ENCODE measurements around the gene MYO18A.

The MYO18A gene

DNA sequence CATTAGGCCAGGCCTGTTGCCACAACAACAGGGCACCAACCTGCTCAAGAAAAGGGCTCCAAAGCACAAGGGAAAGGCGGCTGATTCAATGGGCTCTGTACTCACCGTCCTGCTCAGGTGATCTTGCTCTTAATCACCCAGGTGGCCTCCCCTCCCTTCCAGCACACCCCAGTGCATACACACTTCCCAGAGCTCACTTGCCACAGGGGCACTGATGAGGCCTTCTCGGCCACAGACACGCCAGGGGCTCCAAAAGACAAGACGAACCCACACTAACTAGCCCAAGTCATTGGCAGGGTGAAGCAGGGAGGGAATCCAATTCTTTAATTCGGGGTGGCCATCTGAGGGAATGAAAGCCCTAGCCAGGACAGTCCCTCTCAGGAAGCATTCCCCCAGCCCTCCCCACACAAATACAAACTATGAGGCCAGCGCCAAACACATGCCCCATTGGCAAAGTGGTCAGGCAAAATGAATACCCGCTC, 1.4 kb downstream of the MYO18A start:
- Histone ChIP-seq H3K9me3 (ENCODE audit: control insufficient read depth, insufficient read depth, low read depth, low read length) (no peaks in the 10 kb centered on the region), H3K4me1 (ENCODE audit: control insufficient read depth, insufficient read depth, low read length) (peaks cover 3% of the 10 kb centered on the region; the same call in 1 of the 2 replicates), H3K27ac (ENCODE audit: extremely low read depth, low read depth, low read length) (no peak overlapping the region), H3K36me3 (ENCODE audit: control insufficient read depth in 2 of 2, insufficient read depth in 1 of 2, low read length in 2 of 2) (no peaks in the 10 kb centered on the region; a peak in 1 of 3 replicates), H3K4me3 (ENCODE audit: low read depth, low read length) (no peak overlapping the region)
- CTCF ChIA-PET, result interaction anchor here (0.6 to 9.3 kb wide), 9 partner anchors 13 to 1088 kb away, joined by 3 to 175 read pairs (median 6); partner anchors contain the start of gene DHRS13
- TF ChIP-seq, protein P1, sequence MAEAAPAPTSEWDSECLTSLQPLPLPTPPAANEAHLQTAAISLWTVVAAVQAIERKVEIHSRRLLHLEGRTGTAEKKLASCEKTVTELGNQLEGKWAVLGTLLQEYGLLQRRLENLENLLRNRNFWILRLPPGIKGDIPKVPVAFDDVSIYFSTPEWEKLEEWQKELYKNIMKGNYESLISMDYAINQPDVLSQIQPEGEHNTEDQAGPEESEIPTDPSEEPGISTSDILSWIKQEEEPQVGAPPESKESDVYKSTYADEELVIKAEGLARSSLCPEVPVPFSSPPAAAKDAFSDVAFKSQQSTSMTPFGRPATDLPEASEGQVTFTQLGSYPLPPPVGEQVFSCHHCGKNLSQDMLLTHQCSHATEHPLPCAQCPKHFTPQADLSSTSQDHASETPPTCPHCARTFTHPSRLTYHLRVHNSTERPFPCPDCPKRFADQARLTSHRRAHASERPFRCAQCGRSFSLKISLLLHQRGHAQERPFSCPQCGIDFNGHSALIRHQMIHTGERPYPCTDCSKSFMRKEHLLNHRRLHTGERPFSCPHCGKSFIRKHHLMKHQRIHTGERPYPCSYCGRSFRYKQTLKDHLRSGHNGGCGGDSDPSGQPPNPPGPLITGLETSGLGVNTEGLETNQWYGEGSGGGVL (tag by site-specific recombination; IDR thresholded peaks at IDR 0.05), result no peak
- 0 out of 2 replicates have a peak, but pooled peaks have one; percentile 28 for TF ChIP-seq ZBTB8A (tag by site-specific recombination; IDR thresholded peaks at IDR 0.05)
- POLR2A ChIA-PET, result interaction anchor here (0.6 to 6.1 kb wide), 9 partner anchors 13 to 1628 kb away, joined by 3 to 60 read pairs (median 4); partner anchors contain the start of gene NUFIP2

DNA sequence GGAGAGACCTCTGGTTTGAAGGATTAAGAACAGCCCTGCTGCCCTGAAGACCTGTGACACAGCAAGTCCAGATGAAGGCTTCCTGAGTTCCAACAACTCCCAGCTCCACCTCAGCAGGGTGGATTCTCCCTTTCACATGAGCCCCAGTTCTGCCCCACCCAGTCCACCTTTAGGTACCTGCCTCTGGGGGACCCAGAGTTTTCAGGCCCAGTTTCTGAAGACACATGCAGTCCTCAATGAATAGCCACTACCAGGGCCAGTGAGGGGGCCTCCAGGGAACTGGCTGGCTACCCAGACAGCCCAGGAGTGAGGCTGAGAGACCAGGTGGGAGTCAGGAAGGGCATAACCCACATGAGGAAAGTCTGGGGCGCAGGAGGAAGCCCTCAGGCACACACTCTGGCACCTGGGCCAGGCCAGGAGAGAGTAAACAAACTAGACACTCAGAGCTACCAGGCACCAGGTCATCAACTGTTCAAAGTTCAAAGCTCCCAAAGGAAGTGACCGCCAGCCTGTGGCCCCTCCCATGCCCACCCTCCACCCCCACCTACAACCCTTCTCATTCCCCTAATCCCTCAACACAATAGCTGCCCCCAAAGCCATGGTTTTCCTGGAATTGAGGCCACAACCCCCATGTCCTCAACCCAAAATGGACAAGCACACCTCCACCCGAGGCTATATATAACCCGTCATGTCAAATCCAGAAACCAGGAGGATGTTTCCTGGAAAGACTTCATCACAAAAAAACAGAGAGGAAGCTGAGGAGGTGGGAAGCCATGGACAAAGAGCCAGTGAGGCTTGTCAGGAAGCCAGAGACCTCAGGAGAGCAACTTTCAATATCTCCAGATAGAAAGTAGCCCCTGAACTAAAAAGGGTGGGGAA, 2.1 kb downstream of the MYO18A start:
- Histone ChIP-seq H3K4me1 (ENCODE audit: control insufficient read depth, insufficient read depth, low read length) (peaks cover 3% of the 10 kb centered on the region; the same call in 1 of the 2 replicates), H3K27ac (ENCODE audit: extremely low read depth, low read depth, low read length) (no peak overlapping the region), H3K4me3 (ENCODE audit: low read depth, low read length) (no peak overlapping the region), H3K36me3 (ENCODE audit: control insufficient read depth in 2 of 2, insufficient read depth in 1 of 2, low read length in 2 of 2) (no peaks in the 10 kb centered on the region; a peak in 1 of 3 replicates), H3K9me3 (ENCODE audit: control insufficient read depth, insufficient read depth, low read depth, low read length) (no peaks in the 10 kb centered on the region)
- no peak for TF ChIP-seq EGR2 (tag by site-specific recombination; IDR thresholded peaks at IDR 0.05; ENCODE audit: low read depth)
- no peak for TF ChIP-seq ZNF202 (tag by site-specific recombination; IDR thresholded peaks at IDR 0.05; ENCODE audit: borderline replicate concordance)
- no peak for TF ChIP-seq FEZF1 (tag by site-specific recombination; IDR thresholded peaks at IDR 0.05)
- POLR2A ChIA-PET, result interaction anchor here (2.3 to 6.1 kb wide), 3 partner anchors 30 to 414 kb away, joined by 5 to 60 read pairs (median 15); no protein-coding TSS in a partner anchor
- CTCF ChIA-PET, result interaction anchor here (0.6 to 9.3 kb wide), 10 partner anchors 13 to 1088 kb away, joined by 3 to 175 read pairs (median 6); no protein-coding TSS in a partner anchor

DNA sequence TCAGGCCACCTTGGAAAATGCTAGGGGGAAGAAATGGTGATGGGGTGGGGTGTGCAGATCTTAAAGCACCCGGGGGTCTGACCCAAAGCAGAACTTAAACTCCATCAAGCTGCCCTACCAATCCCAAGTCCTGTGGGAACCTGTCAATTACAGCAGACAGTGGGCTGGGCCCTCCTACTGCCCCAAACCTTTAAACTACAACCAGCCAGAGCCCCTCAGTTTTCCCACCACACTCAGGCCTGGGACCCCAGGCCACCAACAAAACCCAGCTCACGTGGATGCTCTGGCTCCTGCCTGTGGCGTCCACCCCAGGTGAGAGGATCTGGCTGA, 2.7 kb downstream of the MYO18A start:
- H3K27ac ChIP-seq (ENCODE audit: extremely low read depth, low read depth, low read length), result no peak overlapping the region
- H3K4me3 ChIP-seq (ENCODE audit: low read depth, low read length), result no peak overlapping the region
- POLR2A ChIA-PET, result interaction anchor here (1.0 to 6.1 kb wide), 6 partner anchors 18 to 115 kb away, joined by 3 to 60 read pairs (median 5); no protein-coding TSS in a partner anchor

DNA sequence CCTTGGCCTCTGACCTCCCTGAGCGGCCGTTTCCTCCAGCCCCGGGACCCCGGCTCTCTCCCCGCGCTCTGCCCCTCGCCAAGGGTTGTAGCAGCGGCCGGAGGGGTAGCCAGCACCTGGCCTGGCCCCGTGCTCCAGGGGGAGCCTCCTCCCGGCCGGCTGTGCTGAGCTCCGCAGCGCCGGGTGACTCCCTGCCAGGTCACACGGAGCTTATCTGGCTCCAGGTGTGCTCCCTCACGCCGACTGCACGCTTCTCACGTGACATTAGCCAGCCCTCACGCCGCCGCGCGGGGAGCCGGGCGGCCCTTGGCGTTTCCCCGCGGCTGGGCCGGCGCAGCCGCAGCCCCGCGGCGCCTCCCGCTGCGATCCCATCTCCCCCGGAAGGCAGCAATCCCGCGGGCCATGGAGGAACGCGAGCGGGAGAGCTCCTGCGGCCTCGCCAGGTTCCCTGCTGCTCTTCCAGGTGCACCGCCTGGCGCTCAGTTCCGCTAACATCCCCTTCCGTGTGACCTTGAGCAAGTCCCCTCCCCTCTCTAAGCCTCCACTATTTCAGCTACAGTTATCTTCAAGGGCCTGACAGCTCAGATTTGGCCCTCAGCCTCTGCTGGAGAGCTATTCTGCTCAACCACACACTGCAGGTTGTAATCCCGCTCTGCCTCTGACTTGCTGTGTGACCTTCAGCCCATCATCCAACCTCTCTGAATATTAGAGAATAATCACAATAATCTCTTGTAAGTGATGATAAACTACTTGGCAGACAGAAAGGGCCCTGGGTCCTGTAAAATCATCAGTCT, 3.4 kb downstream of the MYO18A start:
- peak overlapping the region; percentile 21; the same call in 1 of the 2 replicates for H3K27ac ChIP-seq (ENCODE audit: extremely low read depth, low read depth, low read length)
- no peaks in the 10 kb centered on the region for H3K9me3 ChIP-seq (ENCODE audit: control insufficient read depth, insufficient read depth, low read depth, low read length)
- H3K4me3 ChIP-seq (ENCODE audit: low read depth, low read length), result peak overlapping the region; percentile 47
- no peaks in the 10 kb centered on the region; a peak in 1 of 3 replicates for H3K36me3 ChIP-seq (ENCODE audit: control insufficient read depth in 2 of 2, insufficient read depth in 1 of 2, low read length in 2 of 2)
- ChIA-PET POLR2A (interaction anchor here (0.6 to 6.1 kb wide), 13 partner anchors 10 to 225 kb away, joined by 3 to 60 read pairs (median 4); partner anchors contain the start of gene NUFIP2), CTCF (interaction anchor here (0.7 to 9.3 kb wide), 12 partner anchors 10 to 415 kb away, joined by 3 to 175 read pairs (median 5); no protein-coding TSS in a partner anchor)
- peaks cover 3% of the 10 kb centered on the region; the same call in 1 of the 2 replicates for H3K4me1 ChIP-seq (ENCODE audit: control insufficient read depth, insufficient read depth, low read length)
- TF ChIP-seq, protein P2, sequence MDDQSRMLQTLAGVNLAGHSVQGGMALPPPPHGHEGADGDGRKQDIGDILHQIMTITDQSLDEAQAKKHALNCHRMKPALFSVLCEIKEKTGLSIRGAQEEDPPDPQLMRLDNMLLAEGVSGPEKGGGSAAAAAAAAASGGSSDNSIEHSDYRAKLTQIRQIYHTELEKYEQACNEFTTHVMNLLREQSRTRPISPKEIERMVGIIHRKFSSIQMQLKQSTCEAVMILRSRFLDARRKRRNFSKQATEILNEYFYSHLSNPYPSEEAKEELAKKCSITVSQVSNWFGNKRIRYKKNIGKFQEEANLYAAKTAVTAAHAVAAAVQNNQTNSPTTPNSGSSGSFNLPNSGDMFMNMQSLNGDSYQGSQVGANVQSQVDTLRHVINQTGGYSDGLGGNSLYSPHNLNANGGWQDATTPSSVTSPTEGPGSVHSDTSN (CRISPR knock-in tag; IDR thresholded peaks at IDR 0.05), result peak; percentile 35; the same call in 1 of the 2 replicates
- TF ChIP-seq ZNF138 (tag by site-specific recombination; IDR thresholded peaks at IDR 0.05; ENCODE audit: borderline replicate concordance), result no peak
- TF ChIP-seq ZNF394 (tag by site-specific recombination; IDR thresholded peaks at IDR 0.05; ENCODE audit: borderline replicate concordance), result no peak; the same call in 1 of the 2 replicates
- no peak for TF ChIP-seq OVOL3 (tag by site-specific recombination; IDR thresholded peaks at IDR 0.05)
- no peak for TF ChIP-seq ZNF785 (tag by site-specific recombination; IDR thresholded peaks at IDR 0.05)
- TF ChIP-seq ZNF830 (tag by site-specific recombination; IDR thresholded peaks at IDR 0.05; ENCODE audit: low read depth), result no peak
- no peak for TF ChIP-seq ZNF560 (tag by site-specific recombination; IDR thresholded peaks at IDR 0.05; ENCODE audit: borderline replicate concordance)
- TF ChIP-seq, protein P3, sequence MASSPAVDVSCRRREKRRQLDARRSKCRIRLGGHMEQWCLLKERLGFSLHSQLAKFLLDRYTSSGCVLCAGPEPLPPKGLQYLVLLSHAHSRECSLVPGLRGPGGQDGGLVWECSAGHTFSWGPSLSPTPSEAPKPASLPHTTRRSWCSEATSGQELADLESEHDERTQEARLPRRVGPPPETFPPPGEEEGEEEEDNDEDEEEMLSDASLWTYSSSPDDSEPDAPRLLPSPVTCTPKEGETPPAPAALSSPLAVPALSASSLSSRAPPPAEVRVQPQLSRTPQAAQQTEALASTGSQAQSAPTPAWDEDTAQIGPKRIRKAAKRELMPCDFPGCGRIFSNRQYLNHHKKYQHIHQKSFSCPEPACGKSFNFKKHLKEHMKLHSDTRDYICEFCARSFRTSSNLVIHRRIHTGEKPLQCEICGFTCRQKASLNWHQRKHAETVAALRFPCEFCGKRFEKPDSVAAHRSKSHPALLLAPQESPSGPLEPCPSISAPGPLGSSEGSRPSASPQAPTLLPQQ (tag by site-specific recombination; IDR thresholded peaks at IDR 0.05), result no peak
- TF ChIP-seq ZNF654 (tag by site-specific recombination; IDR thresholded peaks at IDR 0.05; ENCODE audit: low read depth), result no peak
- no peak for TF ChIP-seq ZNF558 (tag by site-specific recombination; IDR thresholded peaks at IDR 0.05)
- no peak for TF ChIP-seq ZNF121 (tag by site-specific recombination; IDR thresholded peaks at IDR 0.05)
- no peak for TF ChIP-seq ZNF521 (tag by site-specific recombination; IDR thresholded peaks at IDR 0.05)

More for the DNA sequence above, 2.7 kb downstream of the MYO18A start:
- Histone ChIP-seq H3K4me1 (ENCODE audit: control insufficient read depth, insufficient read depth, low read length) (peaks cover 3% of the 10 kb centered on the region; the same call in 1 of the 2 replicates), H3K36me3 (ENCODE audit: control insufficient read depth in 2 of 2, insufficient read depth in 1 of 2, low read length in 2 of 2) (no peaks in the 10 kb centered on the region; a peak in 1 of 3 replicates), H3K9me3 (ENCODE audit: control insufficient read depth, insufficient read depth, low read depth, low read length) (no peaks in the 10 kb centered on the region)
- TF ChIP-seq SP3 (tag by site-specific recombination; IDR thresholded peaks at IDR 0.05), result no peak
- TF ChIP-seq SP2 (tag by site-specific recombination; IDR thresholded peaks at IDR 0.05), result peak; percentile 5; the same call in 1 of the 2 replicates
- CTCF ChIA-PET, result interaction anchor here (0.7 to 9.3 kb wide), 7 partner anchors 13 to 414 kb away, joined by 3 to 175 read pairs (median 12); no protein-coding TSS in a partner anchor

Measured in HEK293 (cell line).